Measurements from ENCODE around the gene MAN1A1.

GRCh38 chr6:119348748-119349360 is 707 bp downstream of the MAN1A1 start:
- TF ChIP-seq CTCF (IDR thresholded peaks at IDR 0.05; ENCODE audit: poor library complexity) (no peak), EZH2 (IDR thresholded peaks at IDR 0.05; ENCODE audit: borderline replicate concordance) (no peak), EZH2phosphoT487 (IDR thresholded peaks at IDR 0.05; ENCODE audit: low read depth, severe bottlenecking, unreplicated experiment) (no peak)

All from hepatocyte (in vitro differentiated cells).